ENCODE data around the gene S100A2.
"Not testable (repeated sequence)": the region's sequence is repeated elsewhere in the genome, so short reads cannot be mapped to it uniquely, and the experiment has no call there.

The S100A2 gene

GRCh38 chr1:153527023-153527682, 38.5 kb downstream of the S100A2 start:
- no peak for DNase-seq

DNA sequence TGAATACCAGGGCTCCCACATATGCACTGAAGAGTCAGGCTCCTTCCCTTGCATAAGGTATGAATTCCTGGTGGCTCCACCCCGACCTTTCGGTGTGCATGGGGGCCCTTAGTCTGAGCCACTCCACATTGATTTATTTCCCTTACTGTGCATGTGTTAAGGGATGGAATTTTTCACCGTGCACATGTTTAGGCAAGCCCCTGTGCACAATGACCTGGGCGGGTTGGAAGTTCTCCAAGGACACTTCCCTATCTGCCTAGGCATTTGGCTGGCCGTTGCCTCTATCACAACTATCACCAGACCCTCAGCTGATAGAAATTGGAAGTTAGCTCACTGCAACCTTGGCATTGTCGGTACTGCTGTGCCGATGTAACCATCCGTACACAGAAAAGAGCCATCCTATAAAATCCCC, 39.5 kb downstream of the S100A2 start:
- no peak for DNase-seq

DNA sequence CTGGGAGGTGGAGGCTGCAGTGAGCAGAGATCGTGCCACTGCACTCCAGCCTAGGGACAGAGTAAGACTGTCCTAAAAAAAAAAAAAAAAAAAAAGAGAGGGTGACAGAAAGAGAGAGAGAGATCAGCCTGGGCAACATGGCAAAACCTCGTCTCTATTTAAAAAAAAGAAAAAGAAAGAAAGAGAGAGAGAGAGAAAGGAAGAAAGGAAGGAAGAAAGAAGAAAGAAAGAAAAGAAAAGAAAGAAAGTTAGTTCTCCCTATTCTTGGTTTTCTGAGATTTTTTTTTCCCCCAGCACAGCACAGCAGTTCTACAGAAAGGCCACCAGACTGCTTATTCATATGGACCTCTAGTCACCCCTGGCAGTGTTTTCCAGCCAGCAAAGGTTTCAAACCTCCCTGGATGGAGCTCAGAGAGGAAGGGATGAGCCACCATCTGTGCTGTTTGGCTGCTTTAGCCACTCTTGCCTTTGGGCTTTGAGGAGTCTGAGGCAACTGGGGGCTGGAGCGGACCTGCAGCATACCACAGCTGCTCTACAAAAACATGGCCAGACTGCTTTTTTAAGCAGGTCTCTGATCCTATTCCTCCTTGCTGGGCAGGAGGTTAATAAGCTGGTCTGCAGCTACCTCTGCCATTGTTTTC, 40.4 kb downstream of the S100A2 start:
- no peak for DNase-seq

DNA sequence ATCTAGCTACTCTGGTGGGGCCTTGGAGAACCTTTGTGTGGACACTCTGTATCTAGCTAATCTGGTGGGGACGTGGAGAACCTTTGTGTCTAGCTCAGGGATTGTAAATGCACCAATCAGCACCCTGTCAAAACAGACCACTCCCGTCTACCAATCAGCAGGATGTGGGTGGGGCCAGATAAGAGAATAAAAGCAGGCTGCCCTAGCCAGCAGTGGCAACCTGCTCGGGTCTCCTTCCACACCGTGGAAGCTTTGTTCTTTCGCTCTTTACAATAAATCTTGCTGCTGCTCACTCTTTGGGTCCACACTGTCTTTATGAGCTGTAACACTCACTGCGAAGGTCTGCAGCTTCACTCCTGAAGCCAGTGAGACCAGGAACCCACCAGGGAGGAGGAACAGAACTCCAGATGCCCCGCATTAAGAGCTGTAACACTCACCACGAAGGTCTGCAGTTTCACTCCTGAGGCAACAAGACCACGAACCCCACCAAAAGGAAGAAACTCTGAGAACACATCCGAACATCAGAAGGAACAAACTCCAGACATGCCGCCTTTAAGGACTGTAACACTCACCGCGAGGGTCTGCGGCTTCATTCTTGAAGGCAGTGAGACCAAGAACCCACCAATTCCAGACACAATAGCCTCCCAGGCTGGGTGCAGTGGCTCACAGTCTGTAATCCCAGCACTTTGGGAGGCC, 43.1 kb downstream of the S100A2 start:
- not testable (repeated sequence) for DNase-seq

- not testable (repeated sequence) for DNase-seq
Measured at GRCh38 chr1:153521808-153522207, 43.8 kb downstream of the S100A2 start.

DNA sequence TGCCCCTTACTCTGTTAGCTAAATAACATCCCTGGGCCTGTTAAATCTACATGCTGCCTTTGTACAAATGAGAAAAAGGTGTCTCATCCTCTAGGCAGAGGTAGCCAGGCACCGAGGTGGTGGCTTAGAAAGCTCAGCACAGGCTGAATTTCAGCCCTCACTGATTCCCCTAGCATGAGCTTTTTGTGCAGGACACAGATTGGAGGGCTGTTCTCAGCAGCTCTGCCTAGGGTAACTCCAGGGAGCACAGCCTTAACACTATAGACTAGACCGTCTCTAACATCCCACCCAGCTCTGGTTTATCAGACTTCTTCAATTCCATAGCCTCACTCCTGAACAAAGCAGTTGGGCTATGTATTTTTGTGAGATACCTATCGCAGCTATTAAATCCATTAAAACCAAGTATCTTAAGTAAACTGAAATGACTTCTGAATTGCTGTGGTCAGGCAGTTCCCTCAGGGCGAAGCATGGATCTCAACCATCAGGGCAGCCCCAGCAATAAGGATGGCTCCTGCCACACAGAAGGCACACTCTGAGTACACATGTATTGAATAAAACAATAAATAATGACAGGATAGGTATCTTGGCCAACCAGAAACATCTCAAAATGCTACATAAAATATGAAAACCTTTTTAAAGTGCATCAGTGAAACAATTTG, 44.7 kb downstream of the S100A2 start:
- DNase-seq = no peak

- DNase-seq = not testable (repeated sequence)
Measured at GRCh38 chr1:153520137-153520691, 45.4 kb downstream of the S100A2 start.

- DNase-seq = no peak
Measured at GRCh38 chr1:153519242-153519641, 46.4 kb downstream of the S100A2 start.

DNA sequence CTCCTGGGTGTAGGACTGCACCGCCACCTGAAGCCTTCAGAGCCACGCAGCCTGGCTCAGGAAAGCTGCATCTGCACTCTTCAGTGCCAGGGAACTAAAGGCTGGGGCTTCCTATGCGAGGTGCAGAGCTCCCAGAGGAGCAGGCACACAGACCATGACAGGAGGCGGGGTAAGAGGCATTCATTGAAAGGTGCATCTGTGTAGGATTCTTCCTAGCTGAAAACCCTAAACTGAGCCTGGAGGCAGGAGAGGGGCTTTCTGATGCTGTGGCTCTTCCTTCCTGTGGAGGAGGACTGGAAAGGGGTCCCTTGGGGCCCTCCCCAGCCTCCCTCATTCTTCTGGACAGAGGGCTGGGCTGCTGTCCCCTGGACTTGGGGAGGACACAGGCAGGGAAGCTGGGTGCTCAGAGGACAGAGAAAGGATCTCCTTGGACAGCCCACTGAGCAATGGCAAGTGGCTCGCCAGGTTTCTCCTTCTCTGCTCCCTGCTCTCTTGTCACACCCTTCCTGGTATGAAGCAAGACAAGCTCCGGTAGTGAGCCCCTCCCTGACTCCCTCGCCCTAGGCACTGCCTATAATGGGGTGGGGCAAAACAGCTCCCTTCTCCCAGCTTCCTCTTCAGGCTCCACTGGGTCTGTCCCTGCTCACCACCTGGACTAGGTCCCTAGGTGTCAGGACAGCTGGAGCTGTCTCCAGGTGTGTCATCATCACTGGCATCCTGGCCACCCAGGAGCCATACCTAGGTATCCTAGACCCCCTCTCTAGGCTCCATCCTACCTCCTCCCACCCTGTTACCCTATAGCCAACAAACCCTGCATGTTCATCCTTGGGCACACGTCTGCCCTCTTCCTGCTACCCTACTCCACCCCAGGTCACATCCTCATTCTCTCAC, 49.9 kb downstream of the S100A2 start:
- DNase-seq = no peak

DNA sequence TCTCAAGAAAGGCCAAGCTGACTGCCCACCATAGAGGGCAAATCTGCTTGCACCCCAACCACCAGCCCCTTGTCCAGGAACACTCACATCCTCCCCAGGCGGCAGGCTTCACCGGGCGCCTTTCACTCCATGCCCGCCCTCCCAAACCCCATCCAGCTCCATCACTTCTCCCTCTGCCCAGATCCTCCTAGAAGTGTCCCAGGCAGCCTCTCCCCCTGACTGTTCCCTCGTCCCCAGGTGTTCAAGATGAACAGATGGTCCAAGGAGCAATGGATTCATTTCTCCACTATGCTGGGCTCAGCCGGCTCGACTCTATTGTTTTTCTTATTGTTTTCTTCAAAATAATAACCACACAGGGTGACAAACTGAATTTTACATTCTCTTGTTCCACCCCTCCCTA, 52.0 kb downstream of the S100A2 start:
- DNase-seq = no peak

DNA sequence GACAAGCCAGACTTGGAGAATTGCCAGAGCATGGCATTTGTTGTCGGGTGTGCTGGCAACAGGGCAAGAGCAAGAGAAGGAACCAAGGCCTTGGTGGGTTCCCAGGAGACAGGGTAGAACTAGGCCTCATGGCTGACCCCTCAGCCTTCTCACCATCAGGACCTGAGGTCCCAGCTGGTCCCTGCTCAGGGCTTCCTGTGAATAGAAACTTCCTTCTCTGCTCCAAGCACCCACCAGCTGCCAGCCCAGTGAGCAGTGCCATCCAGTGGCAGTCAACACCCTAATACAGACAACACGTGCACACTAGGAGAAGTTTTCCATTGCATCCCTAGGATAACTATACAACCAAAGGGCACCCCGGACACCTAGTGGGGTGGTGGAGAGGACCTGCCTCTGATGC, 52.6 kb downstream of the S100A2 start:
- no peak for DNase-seq
